Suprapubic skin (tissue), 3 donors: Measurements from ENCODE around the gene SRBD1.

ENCODE experiments used
- POLR2A ChIP-seq, 2 donors: fragments of 450-650 bp; IDR thresholded peaks; one replicate each; pipeline ENCODE4 v1.6.1; 2017; ENCODE audit warnings: antibody characterized with exemption in 2 of 2, mild to moderate bottlenecking in 2 of 2, moderate library complexity in 2 of 2
- TF ChIP-seq, protein P1 (sequence below), 2 donors: fragments of 200-600 bp in 1 of 2; fragments of 450-650 bp in 1 of 2; sonication (generic) in 1 of 2; IDR thresholded peaks; one replicate each; pipeline ENCODE4 v1.5.1; 2016 to 2019; ENCODE audit warnings: antibody characterized with exemption in 2 of 2, mild to moderate bottlenecking in 1 of 2, moderate library complexity in 1 of 2

DNA sequence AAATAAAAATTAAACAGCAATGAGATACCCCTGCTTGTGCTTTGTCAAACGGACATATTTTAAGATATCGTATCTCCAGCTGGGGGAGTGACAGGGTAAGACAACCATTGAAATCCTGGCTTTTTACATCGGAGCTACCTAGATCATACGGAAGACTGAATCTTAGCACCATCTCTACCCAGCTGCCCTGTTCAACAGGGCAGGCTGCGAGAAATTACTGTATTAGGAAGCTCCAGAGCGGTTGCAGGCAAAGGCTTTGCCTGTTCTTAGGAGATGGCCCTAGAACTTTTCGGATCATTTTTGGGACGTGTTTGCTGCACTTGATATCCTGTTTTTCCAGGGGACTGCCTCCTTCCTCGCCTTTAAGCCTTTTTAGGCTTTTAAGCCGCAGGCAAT is 38.4 kb upstream of the SRBD1 start:
- no peak for TF ChIP-seq POLR2A (IDR thresholded peaks at IDR 0.05)
- TF ChIP-seq, protein P1, sequence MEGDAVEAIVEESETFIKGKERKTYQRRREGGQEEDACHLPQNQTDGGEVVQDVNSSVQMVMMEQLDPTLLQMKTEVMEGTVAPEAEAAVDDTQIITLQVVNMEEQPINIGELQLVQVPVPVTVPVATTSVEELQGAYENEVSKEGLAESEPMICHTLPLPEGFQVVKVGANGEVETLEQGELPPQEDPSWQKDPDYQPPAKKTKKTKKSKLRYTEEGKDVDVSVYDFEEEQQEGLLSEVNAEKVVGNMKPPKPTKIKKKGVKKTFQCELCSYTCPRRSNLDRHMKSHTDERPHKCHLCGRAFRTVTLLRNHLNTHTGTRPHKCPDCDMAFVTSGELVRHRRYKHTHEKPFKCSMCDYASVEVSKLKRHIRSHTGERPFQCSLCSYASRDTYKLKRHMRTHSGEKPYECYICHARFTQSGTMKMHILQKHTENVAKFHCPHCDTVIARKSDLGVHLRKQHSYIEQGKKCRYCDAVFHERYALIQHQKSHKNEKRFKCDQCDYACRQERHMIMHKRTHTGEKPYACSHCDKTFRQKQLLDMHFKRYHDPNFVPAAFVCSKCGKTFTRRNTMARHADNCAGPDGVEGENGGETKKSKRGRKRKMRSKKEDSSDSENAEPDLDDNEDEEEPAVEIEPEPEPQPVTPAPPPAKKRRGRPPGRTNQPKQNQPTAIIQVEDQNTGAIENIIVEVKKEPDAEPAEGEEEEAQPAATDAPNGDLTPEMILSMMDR (IDR thresholded peaks at IDR 0.05): no peak
